Keratinocyte (primary cell): Measurements from ENCODE around the gene ING5. TPM values are rescaled to one million over a fixed set of nuclear protein-coding genes. Genes with fewer than 3 reads are reported as not detected.

Experiments used
- DNase-seq: peaks from one replicate; pipeline ENCODE4 v3.0.0-alpha.2; 2011; ENCODE audit warnings: low read depth, missing footprints, low spot score
- FAIRE-seq: peaks from 2 replicates; lab custom pipeline; 2011; peaks lifted over from hg19 to GRCh38; lab: Jason Lieb, UNC
- H2AFZ ChIP-seq: 2 replicates; pipeline ENCODE4 v1.6.0; 2012; ENCODE audit warnings: low read length, control low read depth, inconsistent platforms; ENCODE audit not compliant: control insufficient read depth
- H3K27ac ChIP-seq: 2 replicates; pipeline ENCODE4 v1.5.1; 2011; ENCODE audit warnings: low read length; ENCODE audit not compliant: control insufficient read depth, insufficient read depth
- H3K27me3 ChIP-seq: 3 replicates; pipeline ENCODE4 v1.6.0; 2011; ENCODE audit warnings: low read length; ENCODE audit not compliant: control insufficient read depth, insufficient read depth; ENCODE audit errors: extremely low read depth
- H3K36me3 ChIP-seq, 2 experiments: 2 replicates in 1 of 2; 3 replicates in 1 of 2; pipeline ENCODE4 v1.5.1; 2011; ENCODE audit warnings: low read length in 2 of 2, mild to moderate bottlenecking in 1 of 2; ENCODE audit not compliant: control insufficient read depth in 2 of 2, insufficient read depth in 2 of 2; ENCODE audit errors: extremely low read depth in 1 of 2
- H3K4me1 ChIP-seq: 3 replicates; pipeline ENCODE4 v1.5.1; 2011; ENCODE audit warnings: low read length; ENCODE audit not compliant: control insufficient read depth, insufficient read depth; ENCODE audit errors: extremely low read depth
- H3K4me2 ChIP-seq: 3 replicates; pipeline ENCODE4 v1.6.0; 2011; ENCODE audit warnings: low read depth, low read length; ENCODE audit not compliant: control insufficient read depth, insufficient read depth; ENCODE audit errors: extremely low read depth
- H3K4me3 ChIP-seq, 3 experiments: fragments of 200-600 bp in 1 of 3; sonication (generic) in 1 of 3; 2 replicates in 2 of 3; 3 replicates in 1 of 3; pipeline ENCODE4 v1.5.1; 2011 to 2016; ENCODE audit warnings: low read length in 3 of 3, mild to moderate bottlenecking in 3 of 3, control low read depth in 2 of 3, inconsistent platforms in 1 of 3, low read depth in 1 of 3, mixed read lengths in 1 of 3, mixed run types in 1 of 3, moderate library complexity in 1 of 3; ENCODE audit not compliant: control insufficient read depth in 2 of 3, insufficient read depth in 2 of 3; ENCODE audit errors: extremely low read depth in 1 of 3
- H3K79me2 ChIP-seq: 2 replicates; pipeline ENCODE4 v1.6.0; 2012; ENCODE audit warnings: low read length; ENCODE audit not compliant: control insufficient read depth, insufficient read depth
- H3K9ac ChIP-seq: 3 replicates; pipeline ENCODE4 v1.6.0; 2011; ENCODE audit warnings: low read length; ENCODE audit not compliant: control insufficient read depth, insufficient read depth; ENCODE audit errors: extremely low read depth
- H3K9me1 ChIP-seq: 3 replicates; pipeline ENCODE4 v1.6.0; 2011; ENCODE audit warnings: low read length; ENCODE audit not compliant: control insufficient read depth, insufficient read depth; ENCODE audit errors: extremely low read depth
- H3K9me3 ChIP-seq: 2 replicates; pipeline ENCODE4 v1.5.1; 2012; ENCODE audit warnings: low read depth, low read length; ENCODE audit not compliant: control insufficient read depth
- H4K20me1 ChIP-seq: 3 replicates; pipeline ENCODE4 v1.6.0; 2011; ENCODE audit warnings: low read length; ENCODE audit not compliant: control insufficient read depth, insufficient read depth; ENCODE audit errors: extremely low read depth
- EZH2 ChIP-seq: IDR thresholded peaks from one replicate; pipeline ENCODE4 v1.6.1; 2012; ENCODE audit warnings: inconsistent platforms, mild to moderate bottlenecking, low read length, moderate library complexity
- dilution Hi-C: fragments of 300-500 bp; cut with MboI; formaldehyde crosslinking; loops from one replicate; pipeline ENCODE4 v1.7.0; 2020; ENCODE audit warnings: low sequenced_read_pairs; ENCODE audit not compliant: extremely low pct_ligation_motif_present
- polyA plus RNA-seq, 5 experiments: library from polyadenylated mRNA; depleted of rRNA in 3 of 5; stranded (reverse) in 3 of 5; stranded (forward) in 1 of 5; unstranded in 1 of 5; fragments of >200 nt; gene quantifications; 1 replicate in 1 of 5; 2 replicates in 3 of 5; 3 replicates in 1 of 5; pipeline versions ENCODE4 v1.2.1 to v1.2.3, GENCODE V29; 2011 to 2012; ENCODE audit warnings: missing spikeins in 2 of 5, low read depth in 1 of 5, low replicate concordance in 1 of 5
- TF ChIP-seq, protein P1 (sequence below), 3 experiments: IDR thresholded peaks in 1 of 3; conservative IDR thresholded peaks in 1 of 3; optimal IDR thresholded peaks in 1 of 3; 2 replicates in 2 of 3; 3 replicates in 1 of 3; pipeline versions ENCODE3 to v1.5.1; 2011; ENCODE audit warnings: low read length in 3 of 3, mild to moderate bottlenecking in 3 of 3, moderate library complexity in 2 of 3, control low read depth in 1 of 3, inconsistent platforms in 1 of 3; ENCODE audit not compliant: insufficient read depth in 2 of 3; ENCODE audit errors: extremely low read depth in 1 of 3

ING5 gene
- polyA plus RNA-seq, 1 donor (not counting 4 experiments of a cell fraction or from before 2014, with no cell fraction given), result 19.1 TPM

DNA sequence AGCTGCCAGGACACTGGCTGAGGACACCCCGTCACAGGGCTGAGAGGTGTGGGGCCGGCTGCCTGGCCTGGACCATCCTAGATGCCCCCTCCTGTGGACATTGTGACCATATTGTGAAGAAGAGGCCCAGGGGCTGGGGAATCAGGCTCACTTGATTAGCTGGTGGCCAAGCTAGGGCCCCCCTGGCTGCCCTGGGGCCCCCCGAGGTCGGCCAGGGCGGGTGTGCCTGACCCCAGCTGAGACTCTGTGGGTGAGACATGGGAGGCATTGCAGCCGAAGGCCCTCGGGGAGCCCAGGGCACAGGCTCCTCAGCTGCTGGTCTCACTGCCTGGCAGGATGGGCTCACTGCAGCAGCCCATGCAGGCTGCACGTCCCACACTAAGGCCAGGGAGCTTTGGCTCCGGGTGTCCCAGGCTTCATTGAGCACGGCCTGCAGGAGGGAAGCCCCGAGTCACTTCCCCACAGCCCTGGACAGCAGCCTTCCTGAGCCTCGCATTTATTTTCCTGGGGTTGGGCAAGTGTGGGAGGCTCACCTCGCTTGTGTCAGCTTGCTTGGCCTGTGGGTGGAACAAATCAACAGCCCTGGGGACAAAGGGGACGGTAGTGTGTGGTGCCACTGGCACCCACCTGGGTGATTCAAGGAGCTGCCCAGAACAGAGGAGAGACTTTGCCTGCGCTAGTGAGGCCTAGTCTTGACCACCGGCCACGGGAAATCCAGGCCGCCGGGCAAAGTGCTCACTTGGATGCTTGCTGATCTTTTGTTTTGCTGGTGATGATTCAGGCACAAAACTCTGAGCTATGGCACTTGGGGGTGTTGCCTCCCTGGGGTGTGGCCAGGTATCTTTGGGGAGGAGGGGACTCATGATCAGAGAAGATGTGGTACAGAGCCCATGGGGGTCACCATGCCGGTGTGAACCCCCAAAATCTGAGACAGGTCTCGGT is 76.1 kb downstream of the ING5 start:
- dilution Hi-C loops, result no loop called here
- no peak overlapping the region for H2AFZ ChIP-seq

More for the DNA sequence above, 76.1 kb downstream of the ING5 start:
- no peak overlapping the region for H3K27ac ChIP-seq
- H3K9me3 ChIP-seq, result no peaks in the 10 kb centered on the region
- no peak overlapping the region for H3K4me3 ChIP-seq
- FAIRE-seq (no peak), DNase-seq (no peak)
- no peak overlapping the region for H3K9ac ChIP-seq
- H3K4me1 ChIP-seq, result peaks cover 13% of the 10 kb centered on the region
- no peaks in the 10 kb centered on the region for H4K20me1 ChIP-seq
- H3K36me3 ChIP-seq, result no peaks in the 10 kb centered on the region
- H3K4me2 ChIP-seq, result no peak overlapping the region
- H3K9me1 ChIP-seq, result no peaks in the 10 kb centered on the region
- no peak for TF ChIP-seq EZH2
- TF ChIP-seq, protein P1, sequence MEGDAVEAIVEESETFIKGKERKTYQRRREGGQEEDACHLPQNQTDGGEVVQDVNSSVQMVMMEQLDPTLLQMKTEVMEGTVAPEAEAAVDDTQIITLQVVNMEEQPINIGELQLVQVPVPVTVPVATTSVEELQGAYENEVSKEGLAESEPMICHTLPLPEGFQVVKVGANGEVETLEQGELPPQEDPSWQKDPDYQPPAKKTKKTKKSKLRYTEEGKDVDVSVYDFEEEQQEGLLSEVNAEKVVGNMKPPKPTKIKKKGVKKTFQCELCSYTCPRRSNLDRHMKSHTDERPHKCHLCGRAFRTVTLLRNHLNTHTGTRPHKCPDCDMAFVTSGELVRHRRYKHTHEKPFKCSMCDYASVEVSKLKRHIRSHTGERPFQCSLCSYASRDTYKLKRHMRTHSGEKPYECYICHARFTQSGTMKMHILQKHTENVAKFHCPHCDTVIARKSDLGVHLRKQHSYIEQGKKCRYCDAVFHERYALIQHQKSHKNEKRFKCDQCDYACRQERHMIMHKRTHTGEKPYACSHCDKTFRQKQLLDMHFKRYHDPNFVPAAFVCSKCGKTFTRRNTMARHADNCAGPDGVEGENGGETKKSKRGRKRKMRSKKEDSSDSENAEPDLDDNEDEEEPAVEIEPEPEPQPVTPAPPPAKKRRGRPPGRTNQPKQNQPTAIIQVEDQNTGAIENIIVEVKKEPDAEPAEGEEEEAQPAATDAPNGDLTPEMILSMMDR (optimal IDR thresholded peaks at IDR 0.05 in 1 of 3, IDR thresholded peaks at IDR 0.05 in 1 of 3, conservative IDR thresholded peaks at IDR 0.05 in 1 of 3; ENCODE audit: extremely low read depth in 1 of 3, insufficient read depth in 2 of 3, low read length in 3 of 3), result no peak
- peaks cover 43% of the 10 kb centered on the region for H3K27me3 ChIP-seq
- H3K79me2 ChIP-seq, result no peaks in the 10 kb centered on the region

Other genes starting within 250 kb of the ING5 start
- 237 to 339 TPM (median 242 TPM) in 3 replicates for gene STK25, start 193.5 kb upstream of the ING5 start, polyA plus RNA-seq
- 15.4 to 25.5 TPM (median 21.7 TPM) in 3 replicates for gene BOK, start 143.3 kb upstream of the ING5 start, polyA plus RNA-seq
- 30.3 to 39.5 TPM (median 36.2 TPM) in 3 replicates for gene THAP4, start 64.9 kb upstream of the ING5 start, polyA plus RNA-seq
- gene ATG4B, start 64.3 kb upstream of the ING5 start, polyA plus RNA-seq, result 69.0 to 96.0 TPM (median 72.3 TPM) in 3 replicates
- 19.4 to 32.1 TPM (median 31.6 TPM) in 3 replicates for gene DTYMK, start 15.2 kb upstream of the ING5 start, polyA plus RNA-seq
- 5.4 to 10.8 TPM (median 5.8 TPM) in 3 replicates for gene D2HGDH, start 32.6 kb downstream of the ING5 start, polyA plus RNA-seq
- gene GAL3ST2, start 74.8 kb downstream of the ING5 start, polyA plus RNA-seq, result 0.05 TPM in 1 of 3 replicates, not detected in the others
- not detected in 3 replicates for gene NEU4, start 107.2 kb downstream of the ING5 start, polyA plus RNA-seq
- gene PDCD1, start 156.9 kb downstream of the ING5 start, polyA plus RNA-seq, result not detected in 3 replicates
- not detected in 3 replicates for gene RTP5, start 167.7 kb downstream of the ING5 start, polyA plus RNA-seq